ENCODE data around the gene TMEM127.
"Not testable (repeated sequence)": the region's sequence is repeated elsewhere in the genome, so short reads cannot be mapped to it uniquely, and the experiment has no call there.

The TMEM127 gene

GRCh38 chr2:96264086-96264485 is 1.7 kb downstream of the TMEM127 start:
- TF ChIP-seq CTCF (IDR thresholded peaks at IDR 0.05) (no peak), ZFX (IDR thresholded peaks at IDR 0.05; ENCODE audit: borderline replicate concordance) (no peak)
- H3K27ac ChIP-seq: no peak overlapping the region

- TF ChIP-seq ZFX (IDR thresholded peaks at IDR 0.05; ENCODE audit: borderline replicate concordance) (no peak), CTCF (IDR thresholded peaks at IDR 0.05) (no peak)
These were observed 3.5 kb downstream of the TMEM127 start for GRCh38 chr2:96262306-96262705.

GRCh38 chr2:96261328-96262003 is 4.3 kb downstream of the TMEM127 start:
- TF ChIP-seq ZFX (IDR thresholded peaks at IDR 0.05; ENCODE audit: borderline replicate concordance): no peak
- no peak for TF ChIP-seq CTCF (IDR thresholded peaks at IDR 0.05)
- H3K27ac ChIP-seq: peak overlapping the region; percentile 89

More at GRCh38 chr2:96262306-96262705, 3.5 kb downstream of the TMEM127 start:
- peak overlapping the region; percentile 89 for H3K27ac ChIP-seq

GRCh38 chr2:96260387-96261260 is 5.2 kb downstream of the TMEM127 start:
- no peak for TF ChIP-seq ZFX (IDR thresholded peaks at IDR 0.05; ENCODE audit: borderline replicate concordance)
- peak; percentile 82 for TF ChIP-seq CTCF (IDR thresholded peaks at IDR 0.05)
- peak overlapping the region; percentile 89 for H3K27ac ChIP-seq

GRCh38 chr2:96259497-96259921 is 6.3 kb downstream of the TMEM127 start:
- peak overlapping the region; percentile 89 for H3K27ac ChIP-seq
- TF ChIP-seq CTCF (IDR thresholded peaks at IDR 0.05) (no peak), ZFX (IDR thresholded peaks at IDR 0.05; ENCODE audit: borderline replicate concordance) (no peak)

- H3K27ac ChIP-seq: no peak overlapping the region
- TF ChIP-seq ZFX (IDR thresholded peaks at IDR 0.05; ENCODE audit: borderline replicate concordance) (no peak), CTCF (IDR thresholded peaks at IDR 0.05) (no peak)
These were observed 7.4 kb downstream of the TMEM127 start for GRCh38 chr2:96258166-96259022.

- not testable (repeated sequence) for H3K27ac ChIP-seq
These were observed 8.1 kb downstream of the TMEM127 start for GRCh38 chr2:96257744-96258143.

Measured in 22Rv1 (cell line).